WERI-Rb-1 (cell line): ENCODE results near the gene NBPF4.
"Not testable (repeated sequence)": the region's sequence is repeated elsewhere in the genome, so short reads cannot be mapped to it uniquely, and the experiment has no call there.

ENCODE experiments used
- DNase-seq: peaks from one replicate; pipeline ENCODE4 v3.0.0-alpha.2; 2020
- H3K27ac ChIP-seq: fragments of 250-450 bp; sonication (Bioruptor Pico); 2 replicates; pipeline ENCODE4 v1.5.1; 2020; ENCODE audit warnings: mild to moderate bottlenecking, moderate library complexity
- H3K27me3 ChIP-seq: fragments of 250-450 bp; sonication (Bioruptor Pico); 2 replicates; pipeline ENCODE4 v1.5.1; 2021; ENCODE audit warnings: mild to moderate bottlenecking, low read depth, moderate library complexity; ENCODE audit not compliant: insufficient read depth, severe bottlenecking
- H3K36me3 ChIP-seq: fragments of 250-450 bp; sonication (Bioruptor Pico); 2 replicates; pipeline ENCODE4 v1.5.1; 2020; ENCODE audit warnings: mild to moderate bottlenecking, moderate library complexity
- H3K4me3 ChIP-seq: 2 replicates; pipeline ENCODE4 v1.5.1; 2011; ENCODE audit warnings: low read depth, mild to moderate bottlenecking, control low read depth, low read length
- H3K9me3 ChIP-seq: fragments of 250-450 bp; sonication (Bioruptor Pico); 2 replicates; pipeline ENCODE4 v1.5.1; 2021; ENCODE audit warnings: mild to moderate bottlenecking, moderate library complexity; ENCODE audit not compliant: severe bottlenecking

Gene NBPF4, protein sequence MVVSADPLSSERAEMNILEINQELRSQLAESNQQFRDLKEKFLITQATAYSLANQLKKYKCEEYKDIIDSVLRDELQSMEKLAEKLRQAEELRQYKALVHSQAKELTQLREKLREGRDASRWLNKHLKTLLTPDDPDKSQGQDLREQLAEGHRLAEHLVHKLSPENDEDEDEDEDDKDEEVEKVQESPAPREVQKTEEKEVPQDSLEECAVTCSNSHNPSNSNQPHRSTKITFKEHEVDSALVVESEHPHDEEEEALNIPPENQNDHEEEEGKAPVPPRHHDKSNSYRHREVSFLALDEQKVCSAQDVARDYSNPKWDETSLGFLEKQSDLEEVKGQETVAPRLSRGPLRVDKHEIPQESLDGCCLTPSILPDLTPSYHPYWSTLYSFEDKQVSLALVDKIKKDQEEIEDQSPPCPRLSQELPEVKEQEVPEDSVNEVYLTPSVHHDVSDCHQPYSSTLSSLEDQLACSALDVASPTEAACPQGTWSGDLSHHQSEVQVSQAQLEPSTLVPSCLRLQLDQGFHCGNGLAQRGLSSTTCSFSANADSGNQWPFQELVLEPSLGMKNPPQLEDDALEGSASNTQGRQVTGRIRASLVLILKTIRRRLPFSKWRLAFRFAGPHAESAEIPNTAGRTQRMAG

GRCh38 chr1:108243976-108244375 is at the start of gene NBPF4:
Gene NBPF4 (minus strand): TSS chr1:108244076. CDS start chr1:108243761, 315 bp downstream.
- not testable (repeated sequence) for DNase-seq, H3K4me3 ChIP-seq, H3K27ac ChIP-seq, H3K27me3 ChIP-seq, H3K36me3 ChIP-seq, H3K9me3 ChIP-seq

DNA sequence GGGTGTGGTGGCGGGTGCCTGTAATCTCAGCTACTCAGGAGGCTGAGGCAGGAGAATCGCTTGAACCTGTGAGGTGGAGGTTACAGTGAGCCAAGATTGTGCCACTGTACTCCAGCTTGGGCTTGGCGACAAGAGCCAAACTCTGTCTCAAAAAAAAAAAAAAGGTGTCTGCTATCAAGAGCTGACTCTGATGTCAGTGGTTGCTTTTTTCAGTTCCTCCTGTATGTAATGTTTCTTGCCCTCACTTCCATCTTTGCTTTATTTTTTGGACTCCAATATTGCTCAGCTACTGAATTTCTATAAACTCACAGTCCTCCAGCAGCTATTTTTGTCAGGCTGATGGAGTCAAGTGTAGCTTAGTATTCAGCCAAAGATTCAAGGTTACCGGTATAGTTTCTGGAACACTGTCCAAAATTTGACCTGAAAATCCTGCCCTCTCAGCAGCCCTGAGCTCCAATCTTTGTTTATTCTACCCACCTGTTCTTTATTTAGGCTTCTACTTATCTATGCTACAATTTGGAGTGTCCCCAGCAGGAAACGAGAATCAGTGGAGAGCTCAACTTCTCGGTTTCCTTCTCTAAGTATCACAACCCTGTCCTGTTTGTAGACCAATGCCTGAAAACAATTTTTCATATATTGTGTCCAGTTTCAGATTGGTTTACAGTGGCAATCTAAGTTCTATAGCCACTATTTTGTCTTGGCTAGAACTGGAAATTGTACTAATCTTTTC is 38.8 kb upstream of the NBPF4 start:
- H3K36me3 ChIP-seq, H3K9me3 ChIP-seq, H3K27me3 ChIP-seq, H3K27ac ChIP-seq, H3K4me3 ChIP-seq, DNase-seq: not testable (repeated sequence)

DNA sequence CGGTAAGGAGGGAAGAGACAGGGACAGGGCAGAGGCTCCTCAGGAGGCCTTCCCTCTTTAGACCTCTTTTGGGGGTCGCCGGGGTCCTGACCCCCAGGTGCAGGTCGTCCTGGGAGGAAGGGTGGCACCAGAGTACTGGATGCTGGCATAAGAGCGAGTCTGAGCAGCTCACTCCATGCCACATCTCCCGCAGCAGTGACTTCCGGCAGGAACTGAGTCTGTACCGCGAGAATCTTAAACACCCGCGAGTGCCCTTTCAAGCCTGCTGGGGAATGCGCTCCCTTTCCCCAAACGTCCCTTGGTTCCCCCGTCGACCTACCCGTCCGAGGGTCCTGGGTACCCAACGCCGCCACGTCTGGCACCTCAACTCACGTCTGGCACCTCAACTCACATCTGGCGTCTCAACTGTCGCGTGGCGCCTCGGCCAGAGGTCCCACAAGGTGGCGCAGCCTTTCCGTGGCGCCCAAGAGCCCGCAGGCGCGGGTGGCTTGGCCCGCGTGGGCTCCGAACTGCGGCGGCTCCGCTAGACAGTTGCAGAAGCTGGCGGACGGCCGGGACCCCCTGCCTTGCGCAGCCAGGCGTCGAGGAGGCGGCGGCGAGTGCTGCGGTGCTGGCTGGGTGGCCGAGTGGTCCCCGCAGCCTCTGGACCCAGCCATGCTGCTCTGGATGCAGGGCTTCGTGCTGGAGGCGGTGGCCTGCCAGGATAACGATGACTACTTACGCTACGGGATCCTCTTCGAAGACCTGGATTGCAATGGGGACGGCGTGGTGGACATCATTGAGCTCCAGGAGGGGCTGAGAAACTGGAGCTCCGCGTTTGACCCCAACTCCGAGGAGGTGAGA is 28.8 kb upstream of the NBPF4 start:
- not testable (repeated sequence) for H3K4me3 ChIP-seq, H3K36me3 ChIP-seq, DNase-seq, H3K9me3 ChIP-seq, H3K27ac ChIP-seq, H3K27me3 ChIP-seq

DNA sequence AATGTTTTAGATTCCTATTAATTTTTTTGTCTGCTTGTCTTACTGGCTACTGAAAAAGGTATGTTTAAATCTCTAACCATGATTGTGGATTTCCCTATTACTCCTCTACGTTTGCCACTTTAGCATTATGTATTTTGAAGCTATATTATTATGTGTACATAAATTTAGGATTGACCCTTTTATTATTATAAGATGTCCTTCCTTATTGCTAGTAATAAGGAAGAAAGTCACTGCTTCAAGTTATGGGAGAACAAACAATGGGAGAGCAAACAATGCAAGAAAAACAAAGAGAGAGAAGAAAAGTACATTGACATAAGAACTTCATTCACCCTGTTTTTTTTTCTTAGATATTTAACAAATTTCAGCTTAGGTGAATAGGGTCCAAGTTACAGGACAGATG is 23.2 kb upstream of the NBPF4 start:
- not testable (repeated sequence) for H3K4me3 ChIP-seq, H3K27me3 ChIP-seq, H3K36me3 ChIP-seq, H3K9me3 ChIP-seq, H3K27ac ChIP-seq, DNase-seq

DNA sequence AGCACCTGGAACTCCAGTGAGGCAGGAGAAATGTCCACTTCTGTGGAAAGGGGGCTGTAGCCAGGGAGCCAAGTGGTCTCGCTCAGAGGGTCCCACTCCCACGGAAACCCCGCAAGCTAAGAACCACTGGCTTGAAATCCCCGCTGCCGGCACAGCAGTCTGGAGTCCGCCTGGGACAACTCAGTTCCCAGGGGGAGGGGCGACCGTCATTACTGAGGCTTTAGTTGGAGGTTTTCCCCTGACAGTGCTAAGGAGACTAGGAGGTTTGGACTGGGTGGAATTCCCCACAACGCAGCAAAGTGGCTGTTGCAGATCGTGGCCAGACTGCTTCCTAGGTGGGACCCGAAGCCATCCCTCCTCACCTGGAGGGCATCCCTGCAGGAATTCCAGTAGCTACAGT is 18.1 kb upstream of the NBPF4 start:
- not testable (repeated sequence) for H3K4me3 ChIP-seq, H3K9me3 ChIP-seq, H3K36me3 ChIP-seq, H3K27ac ChIP-seq, DNase-seq, H3K27me3 ChIP-seq

DNA sequence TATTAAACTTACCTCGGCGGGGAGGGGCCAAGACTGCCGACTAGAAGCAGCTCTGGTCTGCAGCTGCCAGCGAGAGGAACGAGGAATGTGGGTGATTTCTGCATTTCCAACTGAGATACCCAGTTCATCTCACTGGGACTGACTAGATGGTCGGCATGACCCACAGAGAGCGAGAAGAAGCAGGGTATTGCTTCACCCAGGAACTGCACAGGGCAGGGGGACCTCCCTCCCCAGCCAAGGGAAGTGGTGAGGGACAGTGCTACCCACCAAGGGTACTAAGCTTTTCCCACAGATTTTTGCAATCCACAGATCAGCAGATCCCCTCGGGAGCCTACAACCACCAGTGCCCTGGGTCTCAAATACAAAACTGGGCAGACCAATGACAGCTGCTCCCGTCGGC is 17.6 kb upstream of the NBPF4 start:
- not testable (repeated sequence) for H3K4me3 ChIP-seq, H3K27ac ChIP-seq, H3K36me3 ChIP-seq, H3K27me3 ChIP-seq, DNase-seq, H3K9me3 ChIP-seq

GRCh38 chr1:108260578-108261259 is 16.8 kb upstream of the NBPF4 start:
- not testable (repeated sequence) for H3K36me3 ChIP-seq, H3K27ac ChIP-seq, DNase-seq, H3K9me3 ChIP-seq, H3K27me3 ChIP-seq, H3K4me3 ChIP-seq

DNA sequence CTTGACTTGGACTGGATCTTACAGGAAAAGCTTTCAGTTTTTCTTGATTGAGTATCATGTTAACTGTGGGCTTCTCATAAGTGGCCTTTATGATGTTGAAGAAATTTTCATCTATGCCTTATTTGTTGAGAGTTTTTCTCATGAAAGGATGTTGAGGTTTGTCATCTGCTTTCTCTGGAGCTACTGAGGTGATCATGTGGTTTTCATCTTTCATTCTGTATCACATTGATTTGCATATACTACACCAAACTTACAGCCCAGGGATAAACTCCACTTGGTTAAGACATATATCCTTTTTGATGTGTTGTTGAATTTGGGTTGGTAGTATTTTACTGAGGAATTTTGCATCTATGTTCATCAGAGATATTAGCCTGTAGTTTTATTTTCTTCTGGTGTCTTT is 11.6 kb upstream of the NBPF4 start:
- H3K27ac ChIP-seq, H3K4me3 ChIP-seq, H3K9me3 ChIP-seq, H3K27me3 ChIP-seq, H3K36me3 ChIP-seq, DNase-seq: not testable (repeated sequence)

- H3K4me3 ChIP-seq, H3K36me3 ChIP-seq, H3K9me3 ChIP-seq, H3K27me3 ChIP-seq, H3K27ac ChIP-seq, DNase-seq: not testable (repeated sequence)
Measured at GRCh38 chr1:108239426-108239825, 4.5 kb downstream of the NBPF4 start.

DNA sequence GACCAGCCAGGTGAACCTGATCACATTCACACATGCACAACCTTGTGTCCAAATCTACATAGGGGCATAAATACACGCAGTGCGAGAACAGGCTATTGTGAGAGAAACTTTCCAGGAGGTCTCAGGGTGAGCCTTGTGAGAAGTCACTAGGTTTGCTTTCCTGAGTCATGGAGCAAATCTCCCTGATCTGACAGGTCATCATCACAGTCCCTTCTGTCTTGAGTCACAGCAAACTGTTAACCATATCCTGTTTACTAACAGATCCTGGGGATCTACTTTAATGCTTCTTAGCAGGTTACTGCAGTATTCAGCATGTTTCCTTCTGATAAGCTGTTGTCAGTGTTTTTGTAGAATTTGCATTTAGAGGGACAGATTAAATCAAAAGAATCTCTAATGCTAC is 8.6 kb downstream of the NBPF4 start:
- not testable (repeated sequence) for DNase-seq, H3K27ac ChIP-seq, H3K27me3 ChIP-seq, H3K9me3 ChIP-seq, H3K36me3 ChIP-seq, H3K4me3 ChIP-seq

DNA sequence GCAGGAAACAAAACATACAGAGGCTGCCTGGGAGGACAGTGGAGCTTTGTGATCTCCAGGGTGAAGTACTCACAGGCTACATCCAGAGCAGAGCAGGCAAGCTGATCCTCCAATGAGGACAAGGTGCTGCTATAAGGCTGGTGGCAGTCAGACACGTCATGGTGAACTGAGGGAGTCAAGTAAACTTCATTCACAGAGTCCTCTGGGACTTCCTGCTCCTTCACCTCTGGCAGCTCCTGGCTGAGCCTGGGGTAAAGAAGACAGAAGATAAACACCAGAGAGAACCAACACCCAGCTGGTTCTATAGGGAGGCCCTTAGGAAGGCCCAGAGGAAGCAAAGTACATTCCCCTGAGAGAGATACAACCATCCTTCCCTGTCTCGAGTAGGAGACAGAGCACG is 11.7 kb downstream of the NBPF4 start:
- not testable (repeated sequence) for DNase-seq, H3K4me3 ChIP-seq, H3K27ac ChIP-seq, H3K27me3 ChIP-seq, H3K9me3 ChIP-seq, H3K36me3 ChIP-seq

- H3K27ac ChIP-seq, H3K36me3 ChIP-seq, DNase-seq, H3K9me3 ChIP-seq, H3K4me3 ChIP-seq, H3K27me3 ChIP-seq: not testable (repeated sequence)
Measured at GRCh38 chr1:108229976-108230375, 13.9 kb downstream of the NBPF4 start.

DNA sequence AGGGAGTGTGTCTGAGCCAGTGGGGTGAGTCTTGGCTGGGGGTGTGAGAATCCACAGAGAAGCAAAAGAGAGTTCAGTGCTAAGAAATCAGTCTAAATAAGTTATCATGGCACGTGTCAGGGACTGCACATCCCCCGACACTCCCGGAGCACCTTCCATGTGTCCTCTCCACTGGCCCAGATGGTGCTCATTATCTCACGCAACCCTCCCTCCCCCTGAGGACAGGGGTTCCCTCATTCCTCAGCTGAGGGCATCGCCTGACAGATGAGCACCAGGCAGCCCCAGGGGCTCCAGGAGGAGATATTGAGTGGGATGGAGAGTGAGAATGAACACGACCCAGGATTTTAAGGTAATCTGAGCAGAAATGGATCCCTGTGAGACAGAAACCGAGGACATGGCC is 16.1 kb downstream of the NBPF4 start:
- not testable (repeated sequence) for H3K36me3 ChIP-seq, H3K27ac ChIP-seq, H3K4me3 ChIP-seq, DNase-seq, H3K9me3 ChIP-seq, H3K27me3 ChIP-seq
